ENCODE measurements around the gene SMU1.

DNA sequence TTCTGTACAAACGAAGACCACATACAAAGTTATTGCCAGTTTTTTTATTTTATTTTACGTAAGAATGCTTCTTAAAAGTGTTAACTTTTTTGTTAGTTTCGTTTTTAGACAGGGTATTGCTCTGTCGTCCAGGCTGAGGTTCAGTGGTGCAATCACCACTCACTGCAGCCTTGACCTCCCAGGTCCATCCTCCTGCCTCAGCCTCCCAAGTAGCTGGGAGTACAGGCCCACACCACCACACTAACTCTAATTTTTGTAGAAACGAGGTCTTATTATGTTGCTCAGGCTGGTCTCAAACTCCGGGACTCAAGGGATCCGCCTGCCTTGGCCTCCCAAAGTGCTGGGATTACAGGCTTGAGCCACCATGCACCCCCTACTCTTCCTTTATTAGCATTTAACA is 53.7 kb downstream of the SMU1 start:
- TF ChIP-seq, protein P1, sequence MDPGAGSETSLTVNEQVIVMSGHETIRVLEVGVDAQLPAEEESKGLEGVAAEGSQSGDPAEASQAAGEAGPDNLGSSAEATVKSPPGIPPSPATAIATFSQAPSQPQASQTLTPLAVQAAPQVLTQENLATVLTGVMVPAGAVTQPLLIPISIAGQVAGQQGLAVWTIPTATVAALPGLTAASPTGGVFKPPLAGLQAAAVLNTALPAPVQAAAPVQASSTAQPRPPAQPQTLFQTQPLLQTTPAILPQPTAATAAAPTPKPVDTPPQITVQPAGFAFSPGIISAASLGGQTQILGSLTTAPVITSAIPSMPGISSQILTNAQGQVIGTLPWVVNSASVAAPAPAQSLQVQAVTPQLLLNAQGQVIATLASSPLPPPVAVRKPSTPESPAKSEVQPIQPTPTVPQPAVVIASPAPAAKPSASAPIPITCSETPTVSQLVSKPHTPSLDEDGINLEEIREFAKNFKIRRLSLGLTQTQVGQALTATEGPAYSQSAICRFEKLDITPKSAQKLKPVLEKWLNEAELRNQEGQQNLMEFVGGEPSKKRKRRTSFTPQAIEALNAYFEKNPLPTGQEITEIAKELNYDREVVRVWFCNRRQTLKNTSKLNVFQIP (CRISPR knock-in tag; IDR thresholded peaks at IDR 0.05; ENCODE audit: borderline replicate concordance, low read depth), result no peak
- TF ChIP-seq PPARA (CRISPR knock-in tag; IDR thresholded peaks at IDR 0.05; ENCODE audit: borderline replicate concordance) (no peak), RARB (CRISPR knock-in tag; IDR thresholded peaks at IDR 0.05) (no peak), TCF4 (CRISPR knock-in tag; IDR thresholded peaks at IDR 0.05; ENCODE audit: borderline replicate concordance) (no peak), ZNF8 (CRISPR knock-in tag; IDR thresholded peaks at IDR 0.05) (no peak), BACH2 (CRISPR knock-in tag; IDR thresholded peaks at IDR 0.05; ENCODE audit: borderline replicate concordance) (no peak), ZFP3 (CRISPR knock-in tag; IDR thresholded peaks at IDR 0.05) (no peak), ZC3H10 (CRISPR knock-in tag; IDR thresholded peaks at IDR 0.05) (no peak)
- TF ChIP-seq, protein P2, sequence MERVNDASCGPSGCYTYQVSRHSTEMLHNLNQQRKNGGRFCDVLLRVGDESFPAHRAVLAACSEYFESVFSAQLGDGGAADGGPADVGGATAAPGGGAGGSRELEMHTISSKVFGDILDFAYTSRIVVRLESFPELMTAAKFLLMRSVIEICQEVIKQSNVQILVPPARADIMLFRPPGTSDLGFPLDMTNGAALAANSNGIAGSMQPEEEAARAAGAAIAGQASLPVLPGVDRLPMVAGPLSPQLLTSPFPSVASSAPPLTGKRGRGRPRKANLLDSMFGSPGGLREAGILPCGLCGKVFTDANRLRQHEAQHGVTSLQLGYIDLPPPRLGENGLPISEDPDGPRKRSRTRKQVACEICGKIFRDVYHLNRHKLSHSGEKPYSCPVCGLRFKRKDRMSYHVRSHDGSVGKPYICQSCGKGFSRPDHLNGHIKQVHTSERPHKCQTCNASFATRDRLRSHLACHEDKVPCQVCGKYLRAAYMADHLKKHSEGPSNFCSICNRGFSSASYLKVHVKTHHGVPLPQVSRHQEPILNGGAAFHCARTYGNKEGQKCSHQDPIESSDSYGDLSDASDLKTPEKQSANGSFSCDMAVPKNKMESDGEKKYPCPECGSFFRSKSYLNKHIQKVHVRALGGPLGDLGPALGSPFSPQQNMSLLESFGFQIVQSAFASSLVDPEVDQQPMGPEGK (CRISPR knock-in tag; IDR thresholded peaks at IDR 0.05; ENCODE audit: borderline replicate concordance), result no peak
- TF ChIP-seq, protein P3, sequence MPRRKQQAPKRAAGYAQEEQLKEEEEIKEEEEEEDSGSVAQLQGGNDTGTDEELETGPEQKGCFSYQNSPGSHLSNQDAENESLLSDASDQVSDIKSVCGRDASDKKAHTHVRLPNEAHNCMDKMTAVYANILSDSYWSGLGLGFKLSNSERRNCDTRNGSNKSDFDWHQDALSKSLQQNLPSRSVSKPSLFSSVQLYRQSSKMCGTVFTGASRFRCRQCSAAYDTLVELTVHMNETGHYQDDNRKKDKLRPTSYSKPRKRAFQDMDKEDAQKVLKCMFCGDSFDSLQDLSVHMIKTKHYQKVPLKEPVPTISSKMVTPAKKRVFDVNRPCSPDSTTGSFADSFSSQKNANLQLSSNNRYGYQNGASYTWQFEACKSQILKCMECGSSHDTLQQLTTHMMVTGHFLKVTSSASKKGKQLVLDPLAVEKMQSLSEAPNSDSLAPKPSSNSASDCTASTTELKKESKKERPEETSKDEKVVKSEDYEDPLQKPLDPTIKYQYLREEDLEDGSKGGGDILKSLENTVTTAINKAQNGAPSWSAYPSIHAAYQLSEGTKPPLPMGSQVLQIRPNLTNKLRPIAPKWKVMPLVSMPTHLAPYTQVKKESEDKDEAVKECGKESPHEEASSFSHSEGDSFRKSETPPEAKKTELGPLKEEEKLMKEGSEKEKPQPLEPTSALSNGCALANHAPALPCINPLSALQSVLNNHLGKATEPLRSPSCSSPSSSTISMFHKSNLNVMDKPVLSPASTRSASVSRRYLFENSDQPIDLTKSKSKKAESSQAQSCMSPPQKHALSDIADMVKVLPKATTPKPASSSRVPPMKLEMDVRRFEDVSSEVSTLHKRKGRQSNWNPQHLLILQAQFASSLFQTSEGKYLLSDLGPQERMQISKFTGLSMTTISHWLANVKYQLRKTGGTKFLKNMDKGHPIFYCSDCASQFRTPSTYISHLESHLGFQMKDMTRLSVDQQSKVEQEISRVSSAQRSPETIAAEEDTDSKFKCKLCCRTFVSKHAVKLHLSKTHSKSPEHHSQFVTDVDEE (CRISPR knock-in tag; IDR thresholded peaks at IDR 0.05), result no peak
